ENCODE results near the gene CRIP3.

Gene CRIP3

DNA sequence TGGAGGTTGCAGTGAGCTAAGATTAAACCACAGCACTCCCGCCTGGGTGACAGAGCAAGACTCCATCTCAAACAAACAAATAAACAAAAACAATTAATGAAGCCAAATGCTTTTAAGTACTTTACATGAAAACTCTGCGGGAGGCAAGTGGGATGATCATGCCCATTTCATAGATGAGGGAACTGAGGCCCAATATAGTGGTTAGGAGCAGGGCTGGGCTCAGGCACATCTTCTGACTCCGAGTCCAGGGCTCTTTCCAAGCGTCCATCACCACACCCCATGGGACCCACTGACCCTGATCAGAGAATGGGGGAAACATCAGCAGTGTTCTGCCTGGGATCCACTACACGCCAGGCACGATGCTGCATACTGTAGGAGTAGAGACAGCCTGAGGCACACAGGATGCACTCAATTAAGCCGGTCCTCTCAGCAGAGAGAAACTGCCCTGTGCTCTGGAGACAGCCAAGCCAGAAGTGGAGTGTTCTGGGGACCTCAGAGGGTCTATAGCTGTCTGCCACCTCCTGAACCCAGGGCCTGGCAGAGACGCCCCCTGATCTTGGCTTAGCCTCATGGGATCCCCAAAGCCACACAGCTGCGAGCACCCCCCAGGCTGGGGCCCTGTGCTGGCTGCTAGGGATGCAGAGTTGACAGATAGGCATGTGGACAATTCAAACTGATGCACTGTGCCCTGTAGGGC lies 51.8 kb downstream of the CRIP3 start:
- TF ChIP-seq, protein P1, sequence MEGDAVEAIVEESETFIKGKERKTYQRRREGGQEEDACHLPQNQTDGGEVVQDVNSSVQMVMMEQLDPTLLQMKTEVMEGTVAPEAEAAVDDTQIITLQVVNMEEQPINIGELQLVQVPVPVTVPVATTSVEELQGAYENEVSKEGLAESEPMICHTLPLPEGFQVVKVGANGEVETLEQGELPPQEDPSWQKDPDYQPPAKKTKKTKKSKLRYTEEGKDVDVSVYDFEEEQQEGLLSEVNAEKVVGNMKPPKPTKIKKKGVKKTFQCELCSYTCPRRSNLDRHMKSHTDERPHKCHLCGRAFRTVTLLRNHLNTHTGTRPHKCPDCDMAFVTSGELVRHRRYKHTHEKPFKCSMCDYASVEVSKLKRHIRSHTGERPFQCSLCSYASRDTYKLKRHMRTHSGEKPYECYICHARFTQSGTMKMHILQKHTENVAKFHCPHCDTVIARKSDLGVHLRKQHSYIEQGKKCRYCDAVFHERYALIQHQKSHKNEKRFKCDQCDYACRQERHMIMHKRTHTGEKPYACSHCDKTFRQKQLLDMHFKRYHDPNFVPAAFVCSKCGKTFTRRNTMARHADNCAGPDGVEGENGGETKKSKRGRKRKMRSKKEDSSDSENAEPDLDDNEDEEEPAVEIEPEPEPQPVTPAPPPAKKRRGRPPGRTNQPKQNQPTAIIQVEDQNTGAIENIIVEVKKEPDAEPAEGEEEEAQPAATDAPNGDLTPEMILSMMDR (IDR thresholded peaks at IDR 0.05; ENCODE audit: low read depth, low read length) = no peak

More for the DNA sequence above, 51.8 kb downstream of the CRIP3 start:
- H3K4me3 ChIP-seq (replicated peaks in 1 of 2; ENCODE audit: low read depth in 2 of 2, low read length in 2 of 2) = no peak overlapping the region
- DNase-seq (ENCODE audit: low read depth in 2 of 2) = no peak
